ENCODE measurements around the gene MLX. TPM values are rescaled to one million over a fixed set of nuclear protein-coding genes. Genes with fewer than 3 reads are reported as not detected.
A peak's percentile ranks its signal among the peaks of the same experiment; 100 is the strongest.

Gene MLX
- total and polyA plus RNA-seq, 7 donors, result 45.2 to 108 (median 67.9) TPM

DNA sequence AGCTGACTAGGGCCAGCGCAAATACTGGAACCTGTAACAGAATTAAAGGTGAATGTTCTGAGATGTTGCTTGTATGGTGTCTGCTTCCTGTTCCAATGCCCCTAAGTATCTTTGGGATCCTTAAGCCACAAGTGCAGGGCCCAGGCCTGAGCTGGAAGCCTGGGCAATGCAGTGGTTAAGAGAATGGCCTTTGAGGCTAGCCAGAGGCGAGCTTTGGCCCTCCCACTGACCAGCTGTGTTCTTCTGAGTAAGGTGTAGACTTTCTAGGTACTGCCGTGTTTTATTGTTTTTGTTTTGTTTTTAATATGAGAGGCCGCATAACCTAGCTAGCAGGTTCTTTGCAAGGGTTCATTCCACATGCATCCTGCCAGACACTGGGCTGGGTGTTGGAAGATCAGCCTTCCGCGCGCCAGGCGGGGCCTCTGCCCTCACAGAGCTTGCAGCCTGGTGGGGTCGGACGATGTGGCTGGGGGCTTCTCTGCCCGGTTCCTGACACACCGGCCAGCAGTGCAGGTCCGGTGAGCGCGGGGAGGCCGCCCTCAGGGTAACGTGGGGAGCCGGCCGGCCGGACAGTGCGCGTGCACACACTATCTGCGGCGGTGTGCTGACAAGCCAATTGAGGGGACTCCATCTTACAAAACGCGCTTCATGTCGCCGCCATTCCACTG, 551 bp upstream of the MLX start:
- ATAC-seq, result no peak
- intact Hi-C loops (cut with DNase I), result no loop called here
- DNase-seq, result no peak
- Histone ChIP-seq H3K9me3 (no peaks in the 10 kb centered on the region), H3K27me3 (ENCODE audit: insufficient read depth in 3 of 3, low read length in 2 of 3) (no peaks in the 10 kb centered on the region), H3K27ac (peak overlapping the region; percentile 96), H3K4me1 (peaks cover 25% of the 10 kb centered on the region), H3K4me3 (peak overlapping the region; percentile 83), H3K36me3 (ENCODE audit: insufficient read depth in 1 of 2, low read depth in 1 of 2) (peaks cover 2 to 52% of the 10 kb centered on the region in 2 donors)
- TF ChIP-seq, protein P1, sequence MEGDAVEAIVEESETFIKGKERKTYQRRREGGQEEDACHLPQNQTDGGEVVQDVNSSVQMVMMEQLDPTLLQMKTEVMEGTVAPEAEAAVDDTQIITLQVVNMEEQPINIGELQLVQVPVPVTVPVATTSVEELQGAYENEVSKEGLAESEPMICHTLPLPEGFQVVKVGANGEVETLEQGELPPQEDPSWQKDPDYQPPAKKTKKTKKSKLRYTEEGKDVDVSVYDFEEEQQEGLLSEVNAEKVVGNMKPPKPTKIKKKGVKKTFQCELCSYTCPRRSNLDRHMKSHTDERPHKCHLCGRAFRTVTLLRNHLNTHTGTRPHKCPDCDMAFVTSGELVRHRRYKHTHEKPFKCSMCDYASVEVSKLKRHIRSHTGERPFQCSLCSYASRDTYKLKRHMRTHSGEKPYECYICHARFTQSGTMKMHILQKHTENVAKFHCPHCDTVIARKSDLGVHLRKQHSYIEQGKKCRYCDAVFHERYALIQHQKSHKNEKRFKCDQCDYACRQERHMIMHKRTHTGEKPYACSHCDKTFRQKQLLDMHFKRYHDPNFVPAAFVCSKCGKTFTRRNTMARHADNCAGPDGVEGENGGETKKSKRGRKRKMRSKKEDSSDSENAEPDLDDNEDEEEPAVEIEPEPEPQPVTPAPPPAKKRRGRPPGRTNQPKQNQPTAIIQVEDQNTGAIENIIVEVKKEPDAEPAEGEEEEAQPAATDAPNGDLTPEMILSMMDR (IDR thresholded peaks at IDR 0.05), result no peak
- WGBS, 3 donors, result 20 to 27% (median 21%) methylated on average over 28 of the region's 28 CpGs

DNA sequence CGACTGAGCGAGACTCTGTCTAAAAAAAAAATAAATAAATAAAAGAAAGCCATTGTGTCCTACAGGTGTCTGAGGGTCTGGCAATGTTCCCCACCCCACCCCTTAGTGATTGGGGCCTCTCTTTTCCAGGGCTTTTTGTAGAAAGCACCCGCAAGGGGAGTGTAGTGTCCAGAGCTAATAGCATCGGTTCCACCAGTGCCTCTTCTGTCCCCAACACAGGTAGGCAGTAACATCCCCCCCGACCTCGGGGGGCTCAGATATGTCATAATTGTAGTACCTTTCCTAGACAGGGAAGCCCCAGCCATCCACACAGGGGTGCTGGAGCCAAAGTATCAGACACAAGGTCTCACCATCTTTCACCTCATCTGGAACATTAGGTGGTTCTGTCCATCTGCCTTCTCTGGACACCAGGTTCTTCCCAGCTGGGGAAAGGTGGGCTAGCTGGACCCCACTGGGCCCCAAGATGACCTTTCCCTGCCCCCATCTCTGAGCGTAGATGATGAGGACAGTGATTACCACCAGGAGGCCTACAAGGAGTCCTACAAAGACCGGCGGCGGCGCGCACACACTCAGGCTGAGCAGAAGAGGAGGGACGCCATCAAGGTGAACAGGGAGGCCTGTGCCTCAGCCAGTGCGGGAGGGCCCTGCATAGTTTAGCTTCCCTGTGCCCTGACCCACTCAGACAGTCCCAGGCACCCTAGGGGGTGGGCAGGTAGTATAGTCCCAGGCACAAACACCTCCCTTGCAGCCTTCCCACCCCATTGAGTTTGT, 1.6 kb downstream of the MLX start:
- TF ChIP-seq, protein P1 (IDR thresholded peaks at IDR 0.05), result no peak
- H3K27ac ChIP-seq, result peak overlapping the region; percentile 96
- H3K4me1 ChIP-seq, result peaks cover 15% of the 10 kb centered on the region
- no peak for DNase-seq
- intact Hi-C loops (cut with DNase I), result no loop called here
- no peaks in the 10 kb centered on the region for H3K27me3 ChIP-seq (ENCODE audit: insufficient read depth in 3 of 3, low read length in 2 of 3)
- H3K9me3 ChIP-seq, result no peaks in the 10 kb centered on the region
- H3K36me3 ChIP-seq (ENCODE audit: insufficient read depth in 1 of 2, low read depth in 1 of 2), result peaks cover 12 to 74% of the 10 kb centered on the region in 2 donors
- 84 to 85% (median 85%) methylated on average over 14 of the region's 14 CpGs for WGBS, 3 donors
- no peak for ATAC-seq
- no peak overlapping the region for H3K4me3 ChIP-seq

DNA sequence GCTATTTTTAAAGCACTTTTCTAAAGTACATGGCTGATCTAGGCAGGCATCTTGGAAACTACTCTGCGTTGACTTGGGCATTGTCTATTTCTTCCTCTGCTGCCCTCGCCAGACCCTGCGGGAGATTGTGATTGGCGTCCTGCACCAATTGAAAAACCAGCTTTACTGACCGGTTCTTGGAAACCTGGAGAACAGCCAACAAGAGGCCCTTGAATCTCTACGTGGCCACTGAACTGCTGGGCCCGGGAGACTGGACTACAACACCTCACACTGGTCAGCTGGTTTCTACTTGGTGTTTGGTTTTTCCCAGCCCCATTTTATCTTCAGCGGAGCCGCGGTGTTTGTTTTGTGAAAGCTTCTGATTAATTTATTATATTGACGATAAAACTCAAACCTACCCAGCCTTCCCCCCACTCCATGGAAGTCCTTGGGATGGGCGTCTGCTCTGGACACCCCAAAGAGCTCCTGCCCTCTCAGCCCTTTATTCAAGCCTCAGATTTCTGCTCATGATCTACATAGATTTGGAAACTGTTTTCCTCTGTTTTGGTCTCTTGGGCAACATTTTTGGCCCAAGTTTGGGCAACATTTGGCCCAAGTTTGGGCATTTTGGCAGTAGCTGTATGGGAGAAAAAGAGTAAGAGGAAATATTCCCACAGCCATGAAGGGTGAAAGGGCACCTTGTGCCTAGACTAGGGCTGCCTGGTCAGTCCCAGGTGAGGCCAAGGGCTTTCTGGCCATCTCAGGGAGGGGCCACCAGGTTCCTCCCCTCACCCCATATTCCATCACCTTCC, 4.7 kb downstream of the MLX start:
- peaks cover 4% of the 10 kb centered on the region for H3K4me1 ChIP-seq
- no peaks in the 10 kb centered on the region for H3K9me3 ChIP-seq
- no peak overlapping the region for H3K27ac ChIP-seq
- H3K36me3 ChIP-seq (ENCODE audit: insufficient read depth in 1 of 2, low read depth in 1 of 2), result peaks cover 12 to 74% of the 10 kb centered on the region in 2 donors
- DNase-seq, result no peak
- WGBS, 3 donors, result 60 to 72% (median 63%) methylated on average over 12 of the region's 12 CpGs
- no peak for ATAC-seq
- TF ChIP-seq, protein P1 (IDR thresholded peaks at IDR 0.05), result no peak
- H3K27me3 ChIP-seq (ENCODE audit: insufficient read depth in 3 of 3, low read length in 2 of 3), result no peaks in the 10 kb centered on the region
- H3K4me3 ChIP-seq, result no peak overlapping the region
- intact Hi-C loops (cut with DNase I), result no loop called here

DNA sequence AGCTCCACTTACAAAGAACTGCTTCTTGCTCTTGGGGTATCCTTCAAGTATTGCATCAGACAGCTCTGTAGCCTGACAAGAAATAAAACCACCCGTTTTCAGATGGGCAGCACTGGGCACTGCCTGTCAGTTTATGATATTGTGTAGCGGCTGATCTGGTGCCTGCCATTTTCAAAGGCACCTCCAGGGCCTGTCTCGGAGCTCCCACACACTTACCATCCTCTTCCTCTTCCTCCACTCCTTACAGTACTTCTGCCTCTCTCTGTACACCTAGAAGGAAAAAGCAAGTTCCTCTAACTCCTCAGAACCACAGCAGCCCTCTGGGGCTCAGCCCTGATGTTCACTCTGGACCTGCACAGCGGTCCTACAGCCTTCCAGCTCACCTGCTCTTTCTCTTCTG, 6.2 kb downstream of the MLX start:
- no peak for ATAC-seq
- no peak overlapping the region for H3K4me3 ChIP-seq
- TF ChIP-seq, protein P1 (IDR thresholded peaks at IDR 0.05), result no peak
- intact Hi-C loops (cut with DNase I), result no loop called here
- DNase-seq, result no peak
- peaks cover 4% of the 10 kb centered on the region for H3K4me1 ChIP-seq
- no peaks in the 10 kb centered on the region for H3K9me3 ChIP-seq
- WGBS, 3 donors, result 72 to 85% (median 80%) methylated on average over 4 of the region's 4 CpGs
- H3K27ac ChIP-seq, result no peak overlapping the region
- peaks cover 12 to 74% of the 10 kb centered on the region in 2 donors for H3K36me3 ChIP-seq (ENCODE audit: insufficient read depth in 1 of 2, low read depth in 1 of 2)
- H3K27me3 ChIP-seq (ENCODE audit: insufficient read depth in 3 of 3, low read length in 2 of 3), result no peaks in the 10 kb centered on the region
